GM12891 (cell line): Measurements from ENCODE around the gene MS4A4A.
"Not testable (repeated sequence)": the region's sequence is repeated elsewhere in the genome, so short reads cannot be mapped to it uniquely, and the experiment has no call there.

Source experiments
- POLR2A ChIP-seq: IDR thresholded peaks from 2 replicates; pipeline ENCODE4 v1.6.1; 2011; ENCODE audit warnings: low read depth, low read length, control low read depth
- POLR2AphosphoS5 ChIP-seq: IDR thresholded peaks from 2 replicates; pipeline ENCODE4 v1.6.1; 2011; ENCODE audit warnings: low read depth, low read length, control low read depth
- SPI1 ChIP-seq: IDR thresholded peaks from 2 replicates; pipeline ENCODE4 v1.6.1; 2011; ENCODE audit warnings: low read depth, low read length, control low read depth
- TAF1 ChIP-seq: IDR thresholded peaks from 2 replicates; pipeline ENCODE4 v1.6.1; 2011; ENCODE audit warnings: low read depth, low read length, control low read depth

DNA sequence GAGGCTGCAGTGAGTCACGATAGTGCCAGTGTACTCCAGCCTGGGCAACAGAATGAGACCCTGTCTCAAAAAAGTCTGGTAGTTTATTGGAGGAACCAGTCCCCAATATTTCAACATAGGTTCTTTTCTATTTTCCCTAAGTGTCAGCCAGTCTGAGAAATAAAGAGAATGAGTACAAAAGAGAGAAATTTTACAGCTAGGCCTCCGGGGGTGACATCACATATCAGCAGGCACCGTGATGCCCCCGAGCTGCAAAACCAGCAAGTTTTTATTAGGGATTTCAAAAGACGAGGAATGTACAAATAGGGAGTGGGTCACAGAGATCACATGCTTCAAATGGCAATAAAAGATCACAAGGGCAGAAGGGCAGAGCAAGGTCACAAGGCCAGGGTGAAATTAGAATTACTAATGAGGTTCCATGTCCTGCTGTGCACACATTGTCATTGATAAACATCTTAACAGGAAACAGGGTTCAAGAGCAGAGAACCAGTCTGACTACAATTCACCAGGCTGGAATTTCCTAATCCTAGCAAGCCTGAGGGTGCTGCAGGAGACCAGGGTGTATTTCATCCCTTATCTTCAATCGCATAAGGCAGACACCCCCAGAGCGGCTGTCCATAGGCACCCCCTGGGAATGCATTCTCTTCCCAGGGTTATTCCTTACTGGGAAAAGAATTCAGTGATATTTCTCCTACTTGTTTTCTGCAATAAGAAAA, 5.1 kb downstream of the MS4A4A start:
- TF ChIP-seq TAF1, POLR2A, SPI1, POLR2AphosphoS5: not testable (repeated sequence)
